Thoracic aorta endothelial cell (primary cell): ENCODE measurements around the gene GPNMB. TPM values are rescaled to one million over a fixed set of nuclear protein-coding genes. Genes with fewer than 3 reads are reported as not detected.

Experiments used
- total RNA-seq: library from RNA; depleted of rRNA; stranded (reverse); fragments of >200 nt; gene quantifications from 2 replicates; pipeline ENCODE4 v1.2.3, GENCODE V29; 2012

Gene GPNMB
- 0.13 and 0.72 TPM in 2 replicates for total RNA-seq

GRCh38 chr7:23246555-23246954 is at the start of gene GPNMB:
Gene GPNMB (plus strand): TSS chr7:23246775. CDS start chr7:23246858, 83 bp downstream.

GRCh38 chr7:23298885-23299769 is 52.6 kb downstream of the GPNMB start, which contains the start of gene MALSU1:
Gene MALSU1 (plus strand): TSS chr7:23299339. CDS start chr7:23299353, 14 bp downstream.

Other genes with a start within 250 kb of the GPNMB start
- gene HYCC1, start 232.6 kb upstream of the GPNMB start, total RNA-seq = 87.9 and 108 TPM in 2 replicates
- gene KLHL7, start 141.0 kb upstream of the GPNMB start, total RNA-seq = 48.2 and 58.0 TPM in 2 replicates
- 36.6 and 51.3 TPM in 2 replicates for gene NUP42, start 64.7 kb upstream of the GPNMB start, total RNA-seq
- 54.5 and 54.9 TPM in 2 replicates for gene MALSU1, start 52.6 kb downstream of the GPNMB start, total RNA-seq
- 196 and 275 TPM in 2 replicates for gene IGF2BP3, start 223.7 kb downstream of the GPNMB start, total RNA-seq